ENCODE measurements around the gene MIDN. TPM values are rescaled to one million over a fixed set of nuclear protein-coding genes. Genes with fewer than 3 reads are reported as not detected.

The MIDN gene
- total RNA-seq, 1 experiment from 2014 or later: 286 TPM

DNA sequence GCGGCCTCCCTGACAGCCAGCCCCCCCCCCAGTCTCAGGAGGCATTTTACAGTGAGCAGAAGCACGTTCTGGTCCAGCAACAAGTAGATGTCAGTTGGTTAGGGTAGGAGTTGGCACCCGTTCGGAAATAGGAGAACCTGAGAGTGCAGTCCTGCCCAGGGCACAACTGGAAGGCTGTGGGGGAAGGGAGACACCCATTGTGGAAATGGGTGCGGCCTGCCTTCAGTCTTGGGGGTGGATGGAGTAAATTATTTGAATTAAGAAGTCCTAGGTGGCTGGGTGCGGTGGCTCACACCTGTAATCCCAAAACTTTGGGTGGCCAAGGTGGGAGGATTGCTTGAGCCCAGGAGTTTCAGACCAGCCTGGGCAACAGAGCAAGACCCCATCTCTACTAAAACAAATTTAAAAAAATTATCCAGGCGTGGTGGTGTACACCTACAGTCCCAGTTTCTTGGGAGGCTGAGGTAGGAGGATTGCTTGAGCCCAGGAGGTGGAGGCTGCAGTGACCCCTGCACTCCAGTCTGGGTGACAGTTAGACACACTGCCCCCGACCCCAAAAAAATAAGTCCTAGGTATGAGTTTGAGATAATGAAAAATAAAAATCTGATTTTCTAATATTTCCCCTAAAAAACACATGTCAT, 21.9 kb downstream of the MIDN start:
- Histone ChIP-seq H3K27ac (ENCODE audit: insufficient read length, low read depth, low read length) (no peak overlapping the region), H3K4me2 (ENCODE audit: insufficient read depth, insufficient read length, low read length) (peak overlapping the region; percentile 87), H2BK20ac (ENCODE audit: low read depth, low read length, poor library complexity, severe bottlenecking) (no peak overlapping the region), H4K8ac (replicated peaks; ENCODE audit: insufficient read length, low read depth, low read length) (no peak overlapping the region), H3K79me1 (ENCODE audit: insufficient read depth, low read depth, low read length, poor library complexity, severe bottlenecking) (peaks cover 9% of the 10 kb centered on the region), H3K23ac (ENCODE audit: insufficient read length, low read depth, low read length) (no peak overlapping the region), H3K79me2 (ENCODE audit: insufficient read depth, low read length) (peaks cover 4% of the 10 kb centered on the region; the same call in 1 of the 2 replicates), H3K4ac (ENCODE audit: low read depth, low read length) (no peak overlapping the region), H4K91ac (ENCODE audit: insufficient read length, low read depth, low read length) (no peak overlapping the region), H4K20me1 (ENCODE audit: control insufficient read depth, insufficient read depth, insufficient read length) (no peaks in the 10 kb centered on the region), H3K14ac (ENCODE audit: insufficient read depth, low read length) (peak overlapping the region; percentile 72; the same call in 1 of the 2 replicates), H2BK15ac (ENCODE audit: low read depth, low read length) (no peak overlapping the region), H3T11ph (ENCODE audit: low read length) (no peak overlapping the region), H2AFZ (ENCODE audit: low read length) (no peak overlapping the region), H3K18ac (ENCODE audit: insufficient read length, low read depth, low read length) (peak overlapping the region; percentile 43), H2BK12ac (ENCODE audit: insufficient read length, low read depth, low read length) (no peak overlapping the region), H2BK5ac (ENCODE audit: insufficient read length, low read length) (no peak overlapping the region), H3K27me3 (ENCODE audit: insufficient read depth, low read length) (no peaks in the 10 kb centered on the region), H3K9me3 (ENCODE audit: control insufficient read depth, low read depth, low read length) (no peaks in the 10 kb centered on the region), H3K4me1 (ENCODE audit: insufficient read depth, low read length) (no peaks in the 10 kb centered on the region; the same call in 1 of the 2 replicates), H2AK5ac (ENCODE audit: insufficient read length, low read length) (no peak overlapping the region), H3K56ac (ENCODE audit: insufficient read length, low read depth, low read length) (no peak overlapping the region), H2BK120ac (ENCODE audit: low read depth, low read length, poor library complexity, severe bottlenecking) (no peak overlapping the region), H3K23me2 (ENCODE audit: insufficient read length, low read depth, low read length, poor library complexity, severe bottlenecking) (peaks cover 20% of the 10 kb centered on the region), H3K9ac (ENCODE audit: extremely low read depth, insufficient read length, low read length) (peak overlapping the region; percentile 86), H4K5ac (ENCODE audit: insufficient read length, low read depth, low read length) (no peak overlapping the region)
- TF ChIP-seq, protein P1, sequence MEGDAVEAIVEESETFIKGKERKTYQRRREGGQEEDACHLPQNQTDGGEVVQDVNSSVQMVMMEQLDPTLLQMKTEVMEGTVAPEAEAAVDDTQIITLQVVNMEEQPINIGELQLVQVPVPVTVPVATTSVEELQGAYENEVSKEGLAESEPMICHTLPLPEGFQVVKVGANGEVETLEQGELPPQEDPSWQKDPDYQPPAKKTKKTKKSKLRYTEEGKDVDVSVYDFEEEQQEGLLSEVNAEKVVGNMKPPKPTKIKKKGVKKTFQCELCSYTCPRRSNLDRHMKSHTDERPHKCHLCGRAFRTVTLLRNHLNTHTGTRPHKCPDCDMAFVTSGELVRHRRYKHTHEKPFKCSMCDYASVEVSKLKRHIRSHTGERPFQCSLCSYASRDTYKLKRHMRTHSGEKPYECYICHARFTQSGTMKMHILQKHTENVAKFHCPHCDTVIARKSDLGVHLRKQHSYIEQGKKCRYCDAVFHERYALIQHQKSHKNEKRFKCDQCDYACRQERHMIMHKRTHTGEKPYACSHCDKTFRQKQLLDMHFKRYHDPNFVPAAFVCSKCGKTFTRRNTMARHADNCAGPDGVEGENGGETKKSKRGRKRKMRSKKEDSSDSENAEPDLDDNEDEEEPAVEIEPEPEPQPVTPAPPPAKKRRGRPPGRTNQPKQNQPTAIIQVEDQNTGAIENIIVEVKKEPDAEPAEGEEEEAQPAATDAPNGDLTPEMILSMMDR (conservative IDR thresholded peaks at IDR 0.05): no peak
- no CpG with 5 or more reads among the region's 8 CpGs for WGBS (ENCODE audit: extremely low coverage, insufficient read length, low lambda C conversion rate)
- no peaks in the 10 kb centered on the region for H3K9me3 Mint-ChIP-seq
- H3K4me3 Mint-ChIP-seq: peak overlapping the region; percentile 85 to 90
- peak overlapping the region; percentile 95 to 99 (median 95) for H3K27ac Mint-ChIP-seq
- H3K4me1 Mint-ChIP-seq: peaks cover 51 to 61% of the 10 kb centered on the region in 2 experiments
- peaks cover 36 to 49% (median 46%) of the 10 kb centered on the region in 3 experiments for H3K36me3 Mint-ChIP-seq (ENCODE audit: insufficient read depth in 1 of 3, low read depth in 3 of 3)
- H3K27me3 Mint-ChIP-seq (ENCODE audit: low read depth): peaks cover 13% of the 10 kb centered on the region
- DNase-seq: no peak

Data from H9 (cell line).